H1 (cell line): ENCODE measurements around the gene STAG1.

ENCODE experiments used
- CBX5 ChIP-seq: fragments of 300-800, 300-1000 bp; sonication (generic); IDR thresholded peaks from 2 replicates; pipeline ENCODE4 v1.7.1; 2016; ENCODE audit warnings: antibody characterized with exemption, low read length, low read depth
- CBX8 ChIP-seq: fragments of 300-800, 300-1000 bp; sonication (generic); IDR thresholded peaks from 2 replicates; pipeline ENCODE4 v1.7.1; 2016; ENCODE audit warnings: low read depth, low read length, borderline replicate concordance
- EP300 ChIP-seq, 2 experiments: IDR thresholded peaks; 1 replicate in 1 of 2; 2 replicates in 1 of 2; pipeline ENCODE4 v1.6.1; 2011 to 2012; ENCODE audit warnings: low read depth in 2 of 2, low read length in 2 of 2, mild to moderate bottlenecking in 2 of 2, borderline replicate concordance in 1 of 2, inconsistent platforms in 1 of 2, moderate library complexity in 1 of 2
- EZH2 ChIP-seq: fragments of 200-600 bp; sonication (generic); IDR thresholded peaks from 2 replicates; pipeline ENCODE4 v1.7.1; 2012; ENCODE audit warnings: low read depth, mild to moderate bottlenecking, moderate library complexity, low read length, inconsistent platforms; ENCODE audit not compliant: severe bottlenecking
- GTF2F1 ChIP-seq: IDR thresholded peaks from 2 replicates; pipeline ENCODE4 v1.6.1; 2012; ENCODE audit warnings: low read depth, low read length, improper control_type of control experiment, borderline replicate concordance
- HDAC2 ChIP-seq, 2 experiments: fragments of 300-600 bp in 1 of 2; sonication (generic) in 1 of 2; IDR thresholded peaks; 2 replicates each; pipeline ENCODE4 v1.6.1; 2011 to 2012; ENCODE audit warnings: low read depth in 2 of 2, low read length in 2 of 2, mild to moderate bottlenecking in 2 of 2, moderate library complexity in 2 of 2, borderline replicate concordance in 1 of 2, inconsistent platforms in 1 of 2
- NANOG ChIP-seq: IDR thresholded peaks from 2 replicates; pipeline ENCODE4 v1.6.1; 2011; ENCODE audit warnings: low read length, low read depth, mild to moderate bottlenecking, inconsistent platforms; ENCODE audit not compliant: insufficient read depth, poor library complexity, severe bottlenecking
- PHF8 ChIP-seq: fragments of 200-600 bp; sonication (generic); conservative IDR thresholded peaks from 2 replicates; pipeline ENCODE4 v1.7.1; 2012; ENCODE audit warnings: low read depth, mild to moderate bottlenecking, inconsistent platforms, low read length, moderate library complexity
- POLR2A ChIP-seq, 2 experiments: IDR thresholded peaks; 1 replicate in 1 of 2; 2 replicates in 1 of 2; pipeline ENCODE4 v1.6.1; 2011; ENCODE audit warnings: low read depth in 2 of 2, low read length in 2 of 2, mild to moderate bottlenecking in 2 of 2; ENCODE audit errors: control extremely low read depth in 1 of 2
- RFX5 ChIP-seq: IDR thresholded peaks from 2 replicates; pipeline ENCODE4 v1.6.1; 2011; ENCODE audit warnings: low read depth, low read length, improper control_type of control experiment, borderline replicate concordance
- TAF1 ChIP-seq: IDR thresholded peaks from 2 replicates; pipeline ENCODE4 v1.6.1; 2011; ENCODE audit warnings: mild to moderate bottlenecking, low read depth, low read length
- TF ChIP-seq, protein P1 (sequence below), 3 experiments: IDR thresholded peaks; 1 replicate in 2 of 3; 2 replicates in 1 of 3; pipeline versions ENCODE4 v1.5.1 to v1.6.1; 2011; ENCODE audit warnings: low read length in 3 of 3, mild to moderate bottlenecking in 3 of 3, inconsistent platforms in 2 of 3, low read depth in 1 of 3, moderate library complexity in 1 of 3; ENCODE audit not compliant: insufficient read depth in 1 of 3; ENCODE audit errors: control extremely low read depth in 1 of 3

- TF ChIP-seq EP300 (IDR thresholded peaks at IDR 0.05; ENCODE audit: borderline replicate concordance in 1 of 2, low read depth in 2 of 2, low read length in 2 of 2), result no peak
- no peak for TF ChIP-seq RFX5
- TF ChIP-seq, protein P1, sequence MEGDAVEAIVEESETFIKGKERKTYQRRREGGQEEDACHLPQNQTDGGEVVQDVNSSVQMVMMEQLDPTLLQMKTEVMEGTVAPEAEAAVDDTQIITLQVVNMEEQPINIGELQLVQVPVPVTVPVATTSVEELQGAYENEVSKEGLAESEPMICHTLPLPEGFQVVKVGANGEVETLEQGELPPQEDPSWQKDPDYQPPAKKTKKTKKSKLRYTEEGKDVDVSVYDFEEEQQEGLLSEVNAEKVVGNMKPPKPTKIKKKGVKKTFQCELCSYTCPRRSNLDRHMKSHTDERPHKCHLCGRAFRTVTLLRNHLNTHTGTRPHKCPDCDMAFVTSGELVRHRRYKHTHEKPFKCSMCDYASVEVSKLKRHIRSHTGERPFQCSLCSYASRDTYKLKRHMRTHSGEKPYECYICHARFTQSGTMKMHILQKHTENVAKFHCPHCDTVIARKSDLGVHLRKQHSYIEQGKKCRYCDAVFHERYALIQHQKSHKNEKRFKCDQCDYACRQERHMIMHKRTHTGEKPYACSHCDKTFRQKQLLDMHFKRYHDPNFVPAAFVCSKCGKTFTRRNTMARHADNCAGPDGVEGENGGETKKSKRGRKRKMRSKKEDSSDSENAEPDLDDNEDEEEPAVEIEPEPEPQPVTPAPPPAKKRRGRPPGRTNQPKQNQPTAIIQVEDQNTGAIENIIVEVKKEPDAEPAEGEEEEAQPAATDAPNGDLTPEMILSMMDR (IDR thresholded peaks at IDR 0.05; ENCODE audit: control extremely low read depth in 1 of 3, insufficient read depth in 1 of 3, low read depth in 1 of 3, low read length in 3 of 3), result no peak
- TF ChIP-seq NANOG, result no peak
- no peak for TF ChIP-seq CBX5
- no peak for TF ChIP-seq GTF2F1
- TF ChIP-seq CBX8, result no peak
- no peak for TF ChIP-seq HDAC2 (IDR thresholded peaks at IDR 0.05; ENCODE audit: borderline replicate concordance in 1 of 2, low read depth in 2 of 2, low read length in 2 of 2)
- TF ChIP-seq EZH2, result no peak
- TF ChIP-seq TAF1, result no peak
- no peak for TF ChIP-seq POLR2A (IDR thresholded peaks at IDR 0.05; ENCODE audit: control extremely low read depth in 1 of 2, low read depth in 2 of 2, low read length in 2 of 2)
- TF ChIP-seq PHF8, result no peak
Observed at GRCh38 chr3:136311968-136312367, 440.2 kb downstream of the STAG1 start.
